Skeletal muscle satellite cell (primary cell): ENCODE results near the gene UST.
"Not testable (repeated sequence)": the region's sequence is repeated elsewhere in the genome, so short reads cannot be mapped to it uniquely, and the experiment has no call there.

ENCODE experiments used
- H3K27me3 ChIP-seq: 2 replicates; pipeline ENCODE4 v1.7.0; 2013; ENCODE audit warnings: low read length; ENCODE audit not compliant: control insufficient read depth, insufficient read depth
- H3K36me3 ChIP-seq: 2 replicates; pipeline ENCODE4 v1.7.0; 2013; ENCODE audit warnings: mild to moderate bottlenecking, control low read depth, low read length; ENCODE audit not compliant: insufficient read depth
- H3K4me1 ChIP-seq: 2 replicates; pipeline ENCODE4 v1.7.0; 2013; ENCODE audit warnings: low read length; ENCODE audit not compliant: control insufficient read depth, insufficient read depth
- H3K4me2 ChIP-seq: 2 replicates; pipeline ENCODE4 v1.7.0; 2013; ENCODE audit warnings: mild to moderate bottlenecking, low read length
- H3K4me3 ChIP-seq: 2 replicates; pipeline ENCODE4 v1.7.0; 2013; ENCODE audit warnings: low read length
- H3K9ac ChIP-seq: 2 replicates; pipeline ENCODE4 v1.7.0; 2013; ENCODE audit warnings: mild to moderate bottlenecking, low read depth, low read length, moderate library complexity
- H3K9me3 ChIP-seq: replicated peaks from 2 replicates; pipeline ENCODE4 v1.7.0; 2013; ENCODE audit warnings: mild to moderate bottlenecking, control low read depth, low read length

Gene UST

DNA sequence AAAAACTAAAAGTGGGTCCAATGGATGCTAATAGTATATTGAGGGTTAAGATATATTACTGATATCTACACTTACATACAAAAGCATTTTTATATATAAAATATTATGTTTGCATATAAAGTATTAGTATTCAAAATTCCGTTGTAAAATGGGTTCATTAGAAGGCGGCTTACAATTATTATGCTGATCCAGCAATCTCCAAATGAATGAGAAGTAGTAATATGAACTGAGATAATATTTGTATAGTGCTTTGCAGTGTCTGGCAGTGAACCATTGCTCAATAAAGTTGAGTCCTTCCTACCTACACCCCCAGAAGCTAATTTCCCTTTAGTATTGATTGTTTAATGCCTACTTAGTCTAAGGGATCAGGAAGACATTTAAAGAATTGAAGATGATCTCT lies 146.2 kb downstream of the UST start:
- H3K9me3 ChIP-seq = no peaks in the 10 kb centered on the region
- no peaks in the 10 kb centered on the region for H3K27me3 ChIP-seq
- H3K4me2 ChIP-seq = no peak overlapping the region
- no peak overlapping the region for H3K4me3 ChIP-seq
- no peaks in the 10 kb centered on the region for H3K36me3 ChIP-seq
- H3K9ac ChIP-seq = no peak overlapping the region
- H3K4me1 ChIP-seq = peaks cover 3% of the 10 kb centered on the region

DNA sequence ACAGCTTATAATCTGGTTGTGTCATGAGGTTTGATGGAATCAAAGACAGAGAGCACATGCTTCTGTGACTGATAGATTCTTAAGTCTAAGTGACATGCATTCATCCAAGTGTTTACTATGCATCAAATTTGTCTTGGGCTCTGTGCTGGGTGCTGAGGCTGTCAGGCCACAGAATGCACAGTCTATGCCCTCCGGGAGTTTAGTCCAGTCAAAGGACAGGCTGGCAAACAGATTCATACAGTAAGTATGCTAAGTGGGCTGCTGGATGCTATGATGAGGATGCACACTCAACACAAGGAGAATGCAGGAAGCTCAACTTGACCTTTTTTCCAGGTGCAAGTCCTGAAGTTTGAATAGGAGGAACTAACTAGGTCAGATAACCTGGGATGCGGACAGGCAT lies 146.7 kb downstream of the UST start:
- Histone ChIP-seq H3K4me3 (no peak overlapping the region), H3K9ac (no peak overlapping the region), H3K36me3 (no peaks in the 10 kb centered on the region), H3K27me3 (no peaks in the 10 kb centered on the region), H3K4me2 (no peak overlapping the region), H3K9me3 (no peaks in the 10 kb centered on the region), H3K4me1 (peaks cover 3% of the 10 kb centered on the region)

DNA sequence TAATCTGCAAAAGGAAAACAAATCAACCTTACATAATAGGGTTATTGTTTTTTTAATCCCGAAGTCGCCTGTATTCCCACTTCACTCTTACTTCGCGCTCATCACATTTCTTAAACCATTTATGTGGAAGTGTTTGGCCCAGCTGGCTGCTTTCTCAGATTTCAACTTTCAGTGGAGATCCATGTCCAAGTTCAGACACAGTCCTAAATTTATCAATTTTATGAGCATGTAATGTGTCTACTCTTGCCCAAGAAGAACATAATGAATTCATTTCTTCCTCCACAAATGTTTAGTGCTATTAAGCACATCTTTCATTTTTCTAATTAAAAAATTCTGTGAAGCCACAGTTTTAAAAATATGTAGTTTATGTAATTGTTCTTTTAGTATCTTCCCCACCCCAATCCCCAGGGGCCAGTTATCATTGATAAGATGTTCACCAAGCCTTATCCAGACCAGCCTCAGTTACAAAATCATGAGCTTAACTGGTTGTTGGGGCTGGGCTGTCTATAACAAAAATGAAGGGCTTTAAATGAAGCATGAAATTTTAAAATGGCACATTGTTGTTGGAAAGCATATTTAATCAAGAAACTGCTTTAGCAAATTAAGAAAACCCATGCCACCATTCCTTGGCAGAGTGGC lies 151.7 kb downstream of the UST start:
- no peak overlapping the region for H3K9ac ChIP-seq
- H3K36me3 ChIP-seq = no peaks in the 10 kb centered on the region
- H3K4me1 ChIP-seq = no peaks in the 10 kb centered on the region
- H3K27me3 ChIP-seq = no peaks in the 10 kb centered on the region
- no peak overlapping the region for H3K4me2 ChIP-seq
- no peak overlapping the region for H3K4me3 ChIP-seq
- no peaks in the 10 kb centered on the region for H3K9me3 ChIP-seq

DNA sequence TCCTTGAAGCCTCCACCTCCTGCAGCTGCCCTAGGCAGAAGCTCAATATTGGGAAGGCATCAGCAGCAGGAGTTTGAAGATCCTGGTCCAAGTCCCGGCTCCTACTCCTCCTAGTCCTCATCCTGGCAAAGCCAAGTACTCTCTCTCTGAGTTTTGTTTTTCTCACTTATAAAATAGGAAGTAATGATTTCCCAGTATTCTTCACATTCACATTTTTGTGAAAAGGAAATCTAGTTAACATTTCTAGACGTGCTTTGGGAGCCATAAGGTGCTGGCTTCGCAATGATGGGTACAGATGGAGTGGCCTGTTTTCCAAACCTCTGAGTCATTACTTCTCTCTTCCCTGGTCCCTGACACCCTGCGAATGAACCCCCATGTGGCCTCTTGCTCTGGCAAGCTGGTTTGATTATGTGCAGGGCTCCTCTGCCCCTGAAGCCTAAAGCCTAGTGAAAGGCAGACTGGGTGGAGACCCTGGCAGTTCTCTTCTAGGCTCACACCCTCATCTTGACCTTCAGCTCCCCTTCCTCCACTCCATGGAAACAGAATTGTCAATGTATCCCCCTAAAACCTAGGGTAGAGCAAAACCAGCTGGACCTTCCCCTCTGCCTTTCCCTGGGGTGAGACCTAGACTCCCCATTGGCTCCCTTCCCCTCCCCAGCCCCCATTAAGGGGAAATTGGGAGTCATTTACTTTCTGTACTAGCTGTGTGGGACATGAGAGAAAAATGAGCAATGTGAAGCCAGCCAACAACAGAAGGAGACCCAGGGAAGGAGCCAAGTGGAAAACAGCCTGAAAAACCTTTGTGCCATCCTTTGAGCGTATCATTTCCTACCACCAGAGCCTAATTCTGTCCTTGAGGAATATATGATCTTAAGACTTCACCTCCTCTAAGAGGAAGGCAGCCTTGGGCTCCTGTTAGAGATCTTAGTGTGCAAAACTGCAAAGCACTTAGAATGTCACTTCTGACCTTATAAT lies 158.4 kb downstream of the UST start:
- Histone ChIP-seq H3K4me3 (no peak overlapping the region), H3K36me3 (no peaks in the 10 kb centered on the region), H3K27me3 (no peaks in the 10 kb centered on the region), H3K9me3 (no peaks in the 10 kb centered on the region), H3K9ac (no peak overlapping the region), H3K4me1 (no peaks in the 10 kb centered on the region), H3K4me2 (no peak overlapping the region)

DNA sequence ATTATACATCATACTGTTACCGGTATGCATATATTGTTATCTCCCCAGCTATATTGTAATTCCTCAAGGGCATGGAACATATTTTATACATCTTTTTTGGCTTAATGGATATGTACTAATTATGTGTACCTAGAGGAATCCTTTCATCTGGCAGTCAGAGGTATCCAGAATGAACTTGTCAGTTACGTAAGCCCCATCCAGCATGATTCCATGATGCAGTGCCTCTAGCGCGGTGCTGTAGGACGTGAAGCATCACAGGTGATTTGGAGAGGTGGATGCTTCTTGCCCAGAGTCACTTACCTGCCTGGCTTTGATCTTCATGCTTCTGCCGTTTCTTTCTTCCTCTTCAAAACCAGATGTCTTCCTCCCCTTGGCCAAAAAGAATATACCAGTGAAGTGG lies 159.1 kb downstream of the UST start:
- H3K4me3 ChIP-seq = no peak overlapping the region
- no peaks in the 10 kb centered on the region for H3K36me3 ChIP-seq
- H3K9me3 ChIP-seq = no peaks in the 10 kb centered on the region
- no peak overlapping the region for H3K4me2 ChIP-seq
- H3K27me3 ChIP-seq = no peaks in the 10 kb centered on the region
- no peak overlapping the region for H3K9ac ChIP-seq
- H3K4me1 ChIP-seq = no peaks in the 10 kb centered on the region

DNA sequence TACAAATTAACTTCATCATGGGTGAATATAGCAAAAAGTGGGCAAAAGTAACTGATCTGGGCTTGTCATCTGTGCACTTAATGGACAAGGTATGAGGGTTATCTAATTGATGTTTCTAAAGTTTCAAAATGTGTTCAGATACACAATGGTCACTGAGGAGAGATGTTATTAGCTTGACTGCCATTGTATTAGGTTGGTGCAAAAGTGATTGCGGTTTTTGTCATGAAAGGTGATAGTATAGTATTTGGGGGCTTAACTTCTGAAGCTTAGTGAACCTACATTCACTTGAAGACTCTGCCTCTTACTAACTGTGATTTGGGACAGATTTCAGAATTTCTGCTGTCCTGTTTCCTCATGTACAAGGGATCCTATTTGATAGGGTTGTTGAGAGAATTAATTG lies 159.6 kb downstream of the UST start:
- H3K27me3 ChIP-seq = no peaks in the 10 kb centered on the region
- H3K36me3 ChIP-seq = no peaks in the 10 kb centered on the region
- no peaks in the 10 kb centered on the region for H3K9me3 ChIP-seq
- H3K9ac ChIP-seq = no peak overlapping the region
- no peak overlapping the region for H3K4me2 ChIP-seq
- no peaks in the 10 kb centered on the region for H3K4me1 ChIP-seq
- H3K4me3 ChIP-seq = no peak overlapping the region

DNA sequence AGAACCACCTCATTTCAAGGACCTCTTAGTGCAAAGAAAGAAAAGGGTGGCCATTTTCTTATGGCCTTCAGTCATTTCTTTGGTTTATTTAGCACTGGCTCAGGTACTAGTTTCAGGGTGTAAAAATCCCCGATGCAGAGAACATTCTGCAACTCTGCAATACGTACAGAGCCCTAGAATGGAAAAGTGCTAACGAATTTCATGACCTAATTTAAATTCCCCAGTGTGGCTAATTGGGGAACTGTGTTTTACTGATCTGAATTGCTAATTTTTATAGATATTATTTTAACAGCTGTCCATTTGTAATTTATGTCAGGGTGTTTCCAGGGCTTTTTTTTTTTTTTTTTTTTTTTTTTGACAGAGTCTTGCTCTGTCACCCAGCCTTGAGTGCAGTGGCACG lies 160.7 kb downstream of the UST start:
- H3K36me3 ChIP-seq = no peaks in the 10 kb centered on the region
- no peaks in the 10 kb centered on the region for H3K9me3 ChIP-seq
- H3K9ac ChIP-seq = no peak overlapping the region
- no peaks in the 10 kb centered on the region for H3K27me3 ChIP-seq
- H3K4me2 ChIP-seq = no peak overlapping the region
- H3K4me3 ChIP-seq = no peak overlapping the region
- no peaks in the 10 kb centered on the region for H3K4me1 ChIP-seq

DNA sequence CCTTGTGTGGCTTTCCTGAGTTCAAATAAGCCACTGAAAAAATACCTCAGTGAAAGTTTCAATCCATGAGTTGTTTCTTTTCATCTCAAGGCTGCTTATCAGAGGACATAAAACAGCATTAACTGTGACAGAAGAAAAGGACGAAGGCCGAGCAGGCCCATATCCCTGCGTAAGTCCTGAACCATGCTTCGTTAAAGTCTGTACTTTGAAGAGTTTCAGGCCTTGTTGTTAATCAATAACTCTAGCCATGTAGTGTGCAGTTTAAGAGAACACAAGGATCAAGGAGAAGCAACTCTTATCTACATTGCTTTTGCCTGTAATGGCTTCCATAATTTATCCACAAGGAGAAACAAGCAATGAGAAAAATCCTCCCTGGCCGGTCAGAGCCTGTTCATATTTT lies 165.4 kb downstream of the UST start:
- Histone ChIP-seq H3K27me3 (no peaks in the 10 kb centered on the region), H3K4me1 (no peaks in the 10 kb centered on the region), H3K36me3 (no peaks in the 10 kb centered on the region), H3K9me3 (no peaks in the 10 kb centered on the region), H3K4me2 (no peak overlapping the region), H3K9ac (no peak overlapping the region), H3K4me3 (no peak overlapping the region)

DNA sequence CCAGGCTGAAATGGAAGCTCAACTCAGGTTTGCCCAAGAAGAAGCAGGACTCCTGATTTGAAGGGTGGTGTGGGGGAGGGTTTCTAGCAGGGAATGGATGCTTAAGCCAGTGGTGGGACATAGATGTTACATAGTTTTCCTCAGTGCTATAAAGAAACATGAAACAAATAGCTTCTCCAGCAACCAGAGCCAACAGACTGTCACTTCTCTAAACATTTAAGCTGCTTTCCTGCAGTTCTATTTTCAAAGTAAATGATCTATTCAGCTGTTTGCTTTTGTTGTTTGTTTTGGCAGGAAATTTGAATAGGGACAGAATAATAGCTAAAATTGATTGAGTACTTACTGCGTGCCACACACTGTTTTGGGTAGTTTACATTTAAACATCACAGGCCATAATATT lies 169.0 kb downstream of the UST start:
- Histone ChIP-seq H3K36me3 (no peaks in the 10 kb centered on the region), H3K27me3 (no peaks in the 10 kb centered on the region), H3K4me3 (no peak overlapping the region), H3K9ac (no peak overlapping the region), H3K4me2 (no peak overlapping the region), H3K9me3 (no peaks in the 10 kb centered on the region), H3K4me1 (no peaks in the 10 kb centered on the region)

DNA sequence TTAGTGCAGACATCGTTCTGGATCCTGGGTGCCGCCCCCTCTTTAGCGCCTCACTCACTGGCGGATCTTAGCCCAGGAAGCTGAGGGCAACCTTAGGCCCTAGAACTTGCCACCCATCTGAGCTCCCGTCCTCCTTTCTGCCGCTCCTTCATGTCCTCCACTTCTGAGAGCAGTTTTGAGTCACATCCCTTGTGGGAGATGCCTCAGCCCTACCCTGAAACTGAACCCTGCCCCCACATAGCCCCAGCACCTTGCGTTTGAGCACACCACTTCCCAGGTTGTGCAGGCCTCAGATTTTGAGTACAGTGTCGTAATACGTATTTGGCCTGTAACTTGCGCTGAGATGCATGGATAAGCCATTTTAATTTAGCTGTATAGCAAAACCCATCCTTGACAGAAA lies 169.7 kb downstream of the UST start:
- not testable (repeated sequence) for H3K9me3 ChIP-seq, H3K4me2 ChIP-seq, H3K9ac ChIP-seq

DNA sequence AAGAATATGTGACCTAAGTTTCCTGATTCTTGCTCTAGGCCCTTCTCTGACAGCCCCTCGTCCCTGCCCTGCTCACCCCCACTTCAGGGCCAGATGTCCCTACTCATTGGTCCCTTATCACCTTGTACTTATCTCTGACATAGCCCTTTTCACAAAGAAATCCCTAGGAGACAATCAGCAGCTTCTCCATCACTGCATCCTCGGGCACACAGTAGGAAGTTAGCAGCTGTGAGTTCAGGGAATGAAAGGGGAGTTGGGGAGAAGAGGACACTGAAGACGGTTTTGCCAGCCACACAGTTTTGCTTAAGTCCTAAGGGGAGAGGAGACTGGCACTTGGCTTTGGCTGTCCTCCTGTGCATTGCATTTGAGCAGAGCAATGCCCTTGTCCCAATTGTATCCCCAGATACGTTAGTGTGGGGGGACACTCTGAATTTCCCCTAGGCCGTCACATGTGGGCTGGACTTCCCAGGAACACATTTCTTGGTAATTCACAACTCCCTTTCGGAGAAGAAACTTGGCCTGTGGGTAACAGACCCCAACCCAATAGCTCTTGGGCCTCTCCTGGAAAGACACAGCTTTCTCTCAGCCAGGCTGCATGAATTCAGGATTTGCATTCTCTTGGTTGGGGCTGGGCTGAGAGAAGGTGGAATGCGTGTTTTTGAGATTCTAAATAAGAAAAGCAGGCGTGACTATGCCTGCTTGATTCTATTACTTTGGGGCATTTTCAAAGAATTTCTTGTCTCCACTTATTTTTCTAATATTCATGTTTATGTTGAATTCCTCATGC lies 177.6 kb downstream of the UST start:
- no peak overlapping the region for H3K4me2 ChIP-seq
- H3K9me3 ChIP-seq = no peaks in the 10 kb centered on the region
- H3K36me3 ChIP-seq = no peaks in the 10 kb centered on the region
- no peaks in the 10 kb centered on the region for H3K27me3 ChIP-seq
- H3K9ac ChIP-seq = no peak overlapping the region
- H3K4me1 ChIP-seq = no peaks in the 10 kb centered on the region
- no peak overlapping the region for H3K4me3 ChIP-seq

More for the DNA sequence above, 169.7 kb downstream of the UST start:
- not testable (repeated sequence) for H3K4me3 ChIP-seq, H3K36me3 ChIP-seq, H3K27me3 ChIP-seq, H3K4me1 ChIP-seq
